ENCODE data around the gene CNTN4.

- no peak for TF ChIP-seq POLR2AphosphoS5 (IDR thresholded peaks at IDR 0.05; ENCODE audit: insufficient read depth in 1 of 2, low read depth in 1 of 2)
- TF ChIP-seq CTCF (IDR thresholded peaks at IDR 0.05) = no peak
Observed at GRCh38 chr3:2071531-2071930, 27.1 kb upstream of the CNTN4 start.

All from vagina (tissue), 2 donors.